ENCODE data around the gene SAMD8. TPM values are rescaled to one million over a fixed set of nuclear protein-coding genes. Genes with fewer than 3 reads are reported as not detected.
"Not testable (repeated sequence)": the region's sequence is repeated elsewhere in the genome, so short reads cannot be mapped to it uniquely, and the experiment has no call there.

The SAMD8 gene
- total and polyA plus RNA-seq, 2 donors (not counting 1 experiment from before 2014, with no cell fraction given): 15.9 to 35.7 TPM

DNA sequence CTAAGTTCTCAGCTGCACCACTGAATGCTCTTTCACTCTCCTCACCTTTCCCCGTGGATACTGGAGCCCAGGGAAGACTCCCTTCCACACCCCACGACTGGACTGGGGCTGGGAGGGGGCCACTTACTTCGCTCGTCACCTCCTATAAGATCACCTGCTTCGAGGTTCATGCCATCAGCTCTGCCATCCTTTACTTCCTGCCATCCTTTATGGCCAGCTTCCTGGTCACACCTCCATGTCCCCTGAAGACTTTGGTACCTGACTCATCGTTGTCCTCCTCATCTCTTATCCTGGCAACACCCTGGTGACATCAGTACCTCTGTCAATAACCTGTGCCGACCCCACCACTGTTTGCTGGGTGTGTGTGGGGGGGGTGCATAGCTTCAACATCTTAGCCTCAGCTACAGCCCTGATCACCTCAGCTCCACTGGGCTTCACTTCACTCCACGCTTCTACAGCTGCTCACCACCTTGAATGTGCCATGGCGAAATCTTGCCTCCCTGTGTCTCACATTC, 90.4 kb downstream of the SAMD8 start:
- CTCF ChIA-PET: no interaction called here
- no peak for TF ChIP-seq EZH2 (IDR thresholded peaks at IDR 0.05; ENCODE audit: borderline replicate concordance, insufficient read depth, low read depth, low read length, poor library complexity, severe bottlenecking)
- TF ChIP-seq, protein P1, sequence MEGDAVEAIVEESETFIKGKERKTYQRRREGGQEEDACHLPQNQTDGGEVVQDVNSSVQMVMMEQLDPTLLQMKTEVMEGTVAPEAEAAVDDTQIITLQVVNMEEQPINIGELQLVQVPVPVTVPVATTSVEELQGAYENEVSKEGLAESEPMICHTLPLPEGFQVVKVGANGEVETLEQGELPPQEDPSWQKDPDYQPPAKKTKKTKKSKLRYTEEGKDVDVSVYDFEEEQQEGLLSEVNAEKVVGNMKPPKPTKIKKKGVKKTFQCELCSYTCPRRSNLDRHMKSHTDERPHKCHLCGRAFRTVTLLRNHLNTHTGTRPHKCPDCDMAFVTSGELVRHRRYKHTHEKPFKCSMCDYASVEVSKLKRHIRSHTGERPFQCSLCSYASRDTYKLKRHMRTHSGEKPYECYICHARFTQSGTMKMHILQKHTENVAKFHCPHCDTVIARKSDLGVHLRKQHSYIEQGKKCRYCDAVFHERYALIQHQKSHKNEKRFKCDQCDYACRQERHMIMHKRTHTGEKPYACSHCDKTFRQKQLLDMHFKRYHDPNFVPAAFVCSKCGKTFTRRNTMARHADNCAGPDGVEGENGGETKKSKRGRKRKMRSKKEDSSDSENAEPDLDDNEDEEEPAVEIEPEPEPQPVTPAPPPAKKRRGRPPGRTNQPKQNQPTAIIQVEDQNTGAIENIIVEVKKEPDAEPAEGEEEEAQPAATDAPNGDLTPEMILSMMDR (IDR thresholded peaks at IDR 0.05): no peak
- Histone ChIP-seq H3K9ac (ENCODE audit: low read length) (no peak overlapping the region), H3K4me3 (ENCODE audit: control extremely low read depth in 1 of 5, extremely low read depth in 1 of 5, insufficient read depth in 1 of 5, low read depth in 2 of 5, low read length in 4 of 5) (no peak overlapping the region), H3K36me3 (replicated peaks in 1 of 2; ENCODE audit: control extremely low read depth in 1 of 2, control insufficient read depth in 1 of 2, extremely low read depth in 1 of 2, insufficient read depth in 2 of 2, low read length in 1 of 2) (no peaks in the 10 kb centered on the region), H3K4me2 (replicated peaks; ENCODE audit: low read depth, low read length, poor library complexity, severe bottlenecking) (no peak overlapping the region), H3K79me2 (ENCODE audit: control insufficient read depth, insufficient read depth, low read length) (no peaks in the 10 kb centered on the region), H4K20me1 (ENCODE audit: control insufficient read depth, insufficient read depth, low read length, poor library complexity, severe bottlenecking) (no peaks in the 10 kb centered on the region), H3K27me3 (replicated peaks in 1 of 4; ENCODE audit: control extremely low read depth in 1 of 4, control insufficient read depth in 3 of 4, insufficient read depth in 4 of 4, low read length in 3 of 4) (no peaks in the 10 kb centered on the region), H3K4me1 (ENCODE audit: control insufficient read depth in 2 of 2, insufficient read depth in 2 of 2, low read length in 2 of 2) (no peaks in the 10 kb centered on the region), H3K9me3 (ENCODE audit: control extremely low read depth in 1 of 3, control insufficient read depth in 2 of 3, insufficient read depth in 1 of 3, low read length in 2 of 3) (no peaks in the 10 kb centered on the region), H3K27ac (ENCODE audit: low read length in 2 of 2) (no peak overlapping the region), H2AFZ (ENCODE audit: insufficient read depth, low read depth, low read length, poor library complexity, severe bottlenecking) (no peak overlapping the region)
- Mint-ChIP-seq H3K4me1 (no peaks in the 10 kb centered on the region), H3K27ac (no peak overlapping the region), H3K9me3 (ENCODE audit: insufficient read depth) (no peaks in the 10 kb centered on the region), H3K27me3 (no peaks in the 10 kb centered on the region), H3K4me3 (no peak overlapping the region)
- intact Hi-C loops (cut with micrococcal nuclease): no loop called here
- 88% methylated on average over 5 of the region's 9 CpGs for WGBS (ENCODE audit: insufficient coverage)
- no peak for DNase-seq
- POLR2A ChIA-PET: no interaction called here
- no peak for ATAC-seq (ENCODE audit: low read depth)

- H4K20me1 ChIP-seq (ENCODE audit: control insufficient read depth, insufficient read depth, low read length, poor library complexity, severe bottlenecking): no peaks in the 10 kb centered on the region
- ChIA-PET POLR2A (no interaction called here), CTCF (no interaction called here)
- H3K4me1 Mint-ChIP-seq: no peaks in the 10 kb centered on the region
- no peaks in the 10 kb centered on the region for H3K27me3 Mint-ChIP-seq
- H3K9me3 Mint-ChIP-seq (ENCODE audit: insufficient read depth): no peaks in the 10 kb centered on the region
- H3K4me1 ChIP-seq (ENCODE audit: control insufficient read depth in 2 of 2, insufficient read depth in 2 of 2, low read length in 2 of 2): no peaks in the 10 kb centered on the region
- H3K27ac ChIP-seq (ENCODE audit: low read length in 2 of 2): no peak overlapping the region
- no peak overlapping the region for H2AFZ ChIP-seq (ENCODE audit: insufficient read depth, low read depth, low read length, poor library complexity, severe bottlenecking)
- ATAC-seq (ENCODE audit: low read depth) (no peak), DNase-seq (no peak)
- H3K36me3 ChIP-seq (replicated peaks in 1 of 2; ENCODE audit: control extremely low read depth in 1 of 2, control insufficient read depth in 1 of 2, extremely low read depth in 1 of 2, insufficient read depth in 2 of 2, low read length in 1 of 2): no peaks in the 10 kb centered on the region
- H3K9me3 ChIP-seq (ENCODE audit: control extremely low read depth in 1 of 3, control insufficient read depth in 2 of 3, insufficient read depth in 1 of 3, low read length in 2 of 3): no peaks in the 10 kb centered on the region
- H3K79me2 ChIP-seq (ENCODE audit: control insufficient read depth, insufficient read depth, low read length): no peaks in the 10 kb centered on the region
- H3K4me3 ChIP-seq (ENCODE audit: control extremely low read depth in 1 of 5, extremely low read depth in 1 of 5, insufficient read depth in 1 of 5, low read depth in 2 of 5, low read length in 4 of 5): no peak overlapping the region
- H3K4me3 Mint-ChIP-seq: no peak overlapping the region
- intact Hi-C loops (cut with micrococcal nuclease): no loop called here
- no peak overlapping the region for H3K27ac Mint-ChIP-seq
- WGBS (ENCODE audit: insufficient coverage): 100% methylated on average over 1 of the region's 1 CpG
- H3K27me3 ChIP-seq (replicated peaks in 1 of 4; ENCODE audit: control extremely low read depth in 1 of 4, control insufficient read depth in 3 of 4, insufficient read depth in 4 of 4, low read length in 3 of 4): no peaks in the 10 kb centered on the region
- H3K9ac ChIP-seq (ENCODE audit: low read length): no peak overlapping the region
- no peak overlapping the region for H3K4me2 ChIP-seq (replicated peaks; ENCODE audit: low read depth, low read length, poor library complexity, severe bottlenecking)
- TF ChIP-seq, protein P1 (IDR thresholded peaks at IDR 0.05): no peak
- TF ChIP-seq EZH2 (IDR thresholded peaks at IDR 0.05; ENCODE audit: borderline replicate concordance, insufficient read depth, low read depth, low read length, poor library complexity, severe bottlenecking): no peak
These were observed 91.0 kb downstream of the SAMD8 start for GRCh38 chr10:75202321-75203045.

- H3K4me3 ChIP-seq (ENCODE audit: control extremely low read depth in 1 of 5, extremely low read depth in 1 of 5, insufficient read depth in 1 of 5, low read depth in 2 of 5, low read length in 4 of 5); H3K9me3 Mint-ChIP-seq (ENCODE audit: insufficient read depth); H3K27ac ChIP-seq (ENCODE audit: low read length in 2 of 2); ATAC-seq (ENCODE audit: low read depth); H3K9me3 ChIP-seq (ENCODE audit: control extremely low read depth in 1 of 3, control insufficient read depth in 2 of 3, insufficient read depth in 1 of 3, low read length in 2 of 3); H3K4me3 Mint-ChIP-seq; H4K20me1 ChIP-seq (ENCODE audit: control insufficient read depth, insufficient read depth, low read length, poor library complexity, severe bottlenecking); H3K36me3 ChIP-seq (replicated peaks in 1 of 2; ENCODE audit: control extremely low read depth in 1 of 2, control insufficient read depth in 1 of 2, extremely low read depth in 1 of 2, insufficient read depth in 2 of 2, low read length in 1 of 2); H3K27me3 Mint-ChIP-seq; H3K4me1 Mint-ChIP-seq; H3K27ac Mint-ChIP-seq; H3K79me2 ChIP-seq (ENCODE audit: control insufficient read depth, insufficient read depth, low read length); CTCF ChIA-PET; intact Hi-C loops (cut with micrococcal nuclease); POLR2A ChIA-PET; H3K4me1 ChIP-seq (ENCODE audit: control insufficient read depth in 2 of 2, insufficient read depth in 2 of 2, low read length in 2 of 2); H3K27me3 ChIP-seq (replicated peaks in 1 of 4; ENCODE audit: control extremely low read depth in 1 of 4, control insufficient read depth in 3 of 4, insufficient read depth in 4 of 4, low read length in 3 of 4); H3K4me2 ChIP-seq (replicated peaks; ENCODE audit: low read depth, low read length, poor library complexity, severe bottlenecking); H3K9ac ChIP-seq (ENCODE audit: low read length); H2AFZ ChIP-seq (ENCODE audit: insufficient read depth, low read depth, low read length, poor library complexity, severe bottlenecking); DNase-seq: not testable (repeated sequence)
- 91% methylated on average over 4 of the region's 11 CpGs for WGBS (ENCODE audit: insufficient coverage)
These were observed 91.7 kb downstream of the SAMD8 start for GRCh38 chr10:75203046-75203620.

Data from B cell (primary cell).